H1 (cell line): Measurements from ENCODE around the gene MOSMO. TPM values are rescaled to one million over a fixed set of nuclear protein-coding genes. Genes with fewer than 3 reads are reported as not detected.

Experiments used
- CTCF ChIA-PET: fragments of 300-600 bp; sonication (Branson Sonifier 250); formaldehyde crosslinking; loops from one replicate; lab custom pipeline; 2021; ENCODE audit not compliant: partially characterized antibody; lab: Charles Lee
- POLR2A ChIA-PET: fragments of 300-600 bp; sonication (Branson Sonifier 250); formaldehyde crosslinking; loops from one replicate; lab custom pipeline; 2021; ENCODE audit warnings: inconsistent platforms; ENCODE audit not compliant: partially characterized antibody; lab: Charles Lee
- DNase-seq, 2 experiments: peaks; one replicate each; pipeline versions ENCODE4 v3.0.0 to v3.0.0-alpha.2; 2010 to 2022; ENCODE audit warnings: low spot score in 2 of 2, low read depth in 1 of 2, mixed read lengths in 1 of 2
- FAIRE-seq: peaks from 2 replicates; lab custom pipeline; 2011; peaks lifted over from hg19 to GRCh38; lab: Jason Lieb, UNC
- H2AFZ ChIP-seq: 2 replicates; pipeline ENCODE4 v1.8.1; 2012; ENCODE audit warnings: low read length, inconsistent platforms
- H2AK5ac ChIP-seq: 2 replicates; pipeline ENCODE4 v1.6.1; 2013; ENCODE audit warnings: low read depth, low read length
- H2BK120ac ChIP-seq: replicated peaks from 2 replicates; pipeline ENCODE3; 2013; ENCODE audit warnings: low read depth, low read length, inconsistent platforms
- H2BK12ac ChIP-seq: 2 replicates; pipeline ENCODE4 v1.6.1; 2013; ENCODE audit warnings: low read depth, low read length
- H2BK15ac ChIP-seq: 2 replicates; pipeline ENCODE4 v1.6.1; 2013; ENCODE audit warnings: low read length
- H2BK20ac ChIP-seq: 2 replicates; pipeline ENCODE4 v1.6.1; 2013; ENCODE audit warnings: low read length
- H2BK5ac ChIP-seq: 2 replicates; pipeline ENCODE4 v1.6.1; 2013; ENCODE audit warnings: low read depth, low read length
- H3K14ac ChIP-seq: 2 replicates; pipeline ENCODE4 v1.6.1; 2013; ENCODE audit warnings: inconsistent platforms; ENCODE audit not compliant: insufficient read length
- H3K18ac ChIP-seq: 2 replicates; pipeline ENCODE4 v1.6.1; 2013; ENCODE audit warnings: low read length; ENCODE audit errors: extremely low read depth
- H3K23ac ChIP-seq: 2 replicates; pipeline ENCODE4 v1.6.1; 2013; ENCODE audit warnings: inconsistent platforms; ENCODE audit not compliant: insufficient read length
- H3K23me2 ChIP-seq: 2 replicates; pipeline ENCODE4 v1.6.1; 2013; ENCODE audit warnings: low read depth, low read length
- H3K27ac ChIP-seq: 2 replicates; pipeline ENCODE4 v1.6.1; 2011; ENCODE audit warnings: low read depth, low read length, inconsistent platforms
- H3K27me3 ChIP-seq, 4 experiments: replicated peaks in 1 of 4; 1 replicate in 1 of 4; 2 replicates in 3 of 4; pipeline versions ENCODE4 v1.6.1 to v1.8.1; 2011 to 2013; ENCODE audit warnings: low read length in 3 of 4, mild to moderate bottlenecking in 3 of 4, inconsistent platforms in 2 of 4, mixed read lengths in 2 of 4, moderate library complexity in 1 of 4; ENCODE audit not compliant: control insufficient read depth in 3 of 4, insufficient read depth in 3 of 4; ENCODE audit errors: extremely low read depth in 1 of 4
- H3K36me3 ChIP-seq, 4 experiments: 2 replicates each; pipeline versions ENCODE4 v1.6.1 to v1.8.1; 2011 to 2013; ENCODE audit warnings: mild to moderate bottlenecking in 4 of 4, low read length in 3 of 4, moderate library complexity in 2 of 4, control low read depth in 1 of 4, inconsistent platforms in 1 of 4; ENCODE audit not compliant: insufficient read depth in 4 of 4, control insufficient read depth in 2 of 4
- H3K4ac ChIP-seq: replicated peaks from 2 replicates; pipeline ENCODE3; 2013; ENCODE audit warnings: low read length, low read depth, mixed read lengths, inconsistent platforms; ENCODE audit not compliant: insufficient read length
- H3K4me1 ChIP-seq, 4 experiments: replicated peaks in 1 of 4; 1 replicate in 1 of 4; 2 replicates in 3 of 4; pipeline versions ENCODE4 v1.6.1 to v1.8.1; 2011 to 2013; ENCODE audit warnings: low read length in 3 of 4, inconsistent platforms in 2 of 4, mixed read lengths in 1 of 4; ENCODE audit not compliant: insufficient read depth in 4 of 4, control insufficient read depth in 3 of 4
- H3K4me2 ChIP-seq, 2 experiments: 2 replicates each; pipeline versions ENCODE4 v1.6.1 to v1.8.1; 2011 to 2013; ENCODE audit warnings: low read depth in 2 of 2, low read length in 2 of 2, control low read depth in 1 of 2, inconsistent platforms in 1 of 2, mild to moderate bottlenecking in 1 of 2; ENCODE audit not compliant: insufficient read depth in 1 of 2
- H3K4me3 ChIP-seq, 4 experiments: fragments of 200-600, 300-600 bp in 1 of 4; sonication (generic), shearing (Covaris generic), sonication (Bioruptor Twin) in 1 of 4; 2 replicates each; pipeline versions ENCODE4 v1.5.1 to v1.8.1; 2011 to 2016; ENCODE audit warnings: low read length in 4 of 4, low read depth in 3 of 4, control low read depth in 2 of 4, inconsistent platforms in 2 of 4, mild to moderate bottlenecking in 2 of 4, mixed read lengths in 1 of 4, moderate library complexity in 1 of 4; ENCODE audit not compliant: insufficient read depth in 2 of 4; ENCODE audit errors: extremely low read depth in 1 of 4
- H3K56ac ChIP-seq: replicated peaks from 2 replicates; pipeline ENCODE3; 2013; ENCODE audit warnings: low read depth, mild to moderate bottlenecking, mixed read lengths, low read length, inconsistent platforms; ENCODE audit not compliant: insufficient read length
- H3K79me1 ChIP-seq: 2 replicates; pipeline ENCODE4 v1.6.1; 2013; ENCODE audit warnings: low read depth, low read length, control low read depth
- H3K79me2 ChIP-seq, 2 experiments: 2 replicates each; pipeline versions ENCODE4 v1.6.1 to v1.8.1; 2012 to 2013; ENCODE audit warnings: low read length in 2 of 2, mild to moderate bottlenecking in 2 of 2, inconsistent platforms in 1 of 2; ENCODE audit not compliant: insufficient read depth in 2 of 2, control insufficient read depth in 1 of 2
- H3K9ac ChIP-seq, 4 experiments: replicated peaks in 1 of 4; 1 replicate in 1 of 4; 2 replicates in 3 of 4; pipeline versions ENCODE4 v1.6.1 to v1.8.1; 2011 to 2013; ENCODE audit warnings: low read depth in 3 of 4, low read length in 3 of 4, control low read depth in 2 of 4, mild to moderate bottlenecking in 2 of 4, moderate library complexity in 2 of 4, inconsistent platforms in 1 of 4; ENCODE audit errors: extremely low read depth in 1 of 4
- H3K9me3 ChIP-seq, 2 experiments: 2 replicates each; pipeline versions ENCODE4 v1.6.1 to v1.8.1; 2012 to 2013; ENCODE audit warnings: mild to moderate bottlenecking in 2 of 2, moderate library complexity in 2 of 2, control low read depth in 1 of 2, inconsistent platforms in 1 of 2, low read depth in 1 of 2, low read length in 1 of 2, mixed read lengths in 1 of 2; ENCODE audit not compliant: insufficient read depth in 2 of 2
- H4K20me1 ChIP-seq, 2 experiments: replicated peaks in 1 of 2; 2 replicates each; pipeline versions ENCODE3 to v1.8.1; 2011 to 2013; ENCODE audit warnings: inconsistent platforms in 2 of 2, low read length in 2 of 2, mild to moderate bottlenecking in 1 of 2; ENCODE audit not compliant: insufficient read depth in 2 of 2, control insufficient read depth in 1 of 2
- H4K5ac ChIP-seq: 2 replicates; pipeline ENCODE4 v1.6.1; 2013; ENCODE audit warnings: low read length, low read depth, mixed read lengths, inconsistent platforms; ENCODE audit not compliant: insufficient read length
- H4K8ac ChIP-seq: 2 replicates; pipeline ENCODE4 v1.8.0; 2013; ENCODE audit warnings: mild to moderate bottlenecking, moderate library complexity, low read length, inconsistent platforms; ENCODE audit not compliant: insufficient read depth; ENCODE audit errors: extremely low read depth
- H4K91ac ChIP-seq: replicated peaks from 2 replicates; pipeline ENCODE3; 2013; ENCODE audit warnings: low read length, mixed read lengths, inconsistent platforms; ENCODE audit not compliant: insufficient read length
- CHD1 ChIP-seq: IDR thresholded peaks from 2 replicates; pipeline ENCODE4 v1.6.1; 2012; ENCODE audit warnings: low read depth, low read length, improper control_type of control experiment
- CREB1 ChIP-seq: IDR thresholded peaks from 2 replicates; pipeline ENCODE4 v1.6.1; 2012; ENCODE audit warnings: inconsistent platforms
- EGR1 ChIP-seq: IDR thresholded peaks from 2 replicates; pipeline ENCODE4 v1.6.1; 2011; ENCODE audit warnings: low read depth, low read length, borderline replicate concordance
- EP300 ChIP-seq, 2 experiments: IDR thresholded peaks; 1 replicate in 1 of 2; 2 replicates in 1 of 2; pipeline ENCODE4 v1.6.1; 2011 to 2012; ENCODE audit warnings: low read depth in 2 of 2, low read length in 2 of 2, mild to moderate bottlenecking in 2 of 2, borderline replicate concordance in 1 of 2, inconsistent platforms in 1 of 2, moderate library complexity in 1 of 2
- FOSL1 ChIP-seq: IDR thresholded peaks from 2 replicates; pipeline ENCODE4 v1.6.1; 2011; ENCODE audit warnings: mild to moderate bottlenecking, low read depth, low read length, moderate library complexity; ENCODE audit not compliant: insufficient read depth
- JUND ChIP-seq: IDR thresholded peaks from 2 replicates; pipeline ENCODE4 v1.6.1; 2011; ENCODE audit warnings: mild to moderate bottlenecking, improper control_type of control experiment, low read length
- NRF1 ChIP-seq: IDR thresholded peaks from 2 replicates; pipeline ENCODE4 v1.6.1; 2011; ENCODE audit warnings: mild to moderate bottlenecking, low read depth, low read length, improper control_type of control experiment
- RNF2 ChIP-seq: fragments of 200-900, 300-1000 bp; sonication (generic); IDR thresholded peaks from 2 replicates; pipeline ENCODE4 v1.7.1; 2016; ENCODE audit warnings: borderline replicate concordance, low read depth, mild to moderate bottlenecking, antibody characterized with exemption, low read length; ENCODE audit not compliant: poor library complexity, severe bottlenecking; ENCODE audit errors: missing control alignments
- SIRT6 ChIP-seq: IDR thresholded peaks from one replicate; pipeline ENCODE4 v1.7.1; 2012; ENCODE audit warnings: low read length, inconsistent platforms
- SRF ChIP-seq: IDR thresholded peaks from 2 replicates; pipeline ENCODE4 v1.6.1; 2011; ENCODE audit warnings: mild to moderate bottlenecking, low read depth, low read length, moderate library complexity
- TEAD4 ChIP-seq: IDR thresholded peaks from 2 replicates; pipeline ENCODE4 v1.6.1; 2012; ENCODE audit warnings: low read depth, low read length, inconsistent platforms, mixed read lengths
- WGBS, 2 experiments: shearing (Covaris generic) in 1 of 2; methylation state at CpG; one replicate each; pipeline versions ENCODE4 v1.1.6 to v1.1.7; 2013 to 2015; ENCODE audit warnings: low lambda C conversion rate in 2 of 2, mixed read lengths in 2 of 2, inconsistent platforms in 1 of 2, low coverage in 1 of 2, missing lambda C conversion rate in 1 of 2; ENCODE audit not compliant: insufficient replicate concordance in 2 of 2, insufficient coverage in 1 of 2, insufficient read length in 1 of 2; ENCODE audit errors: extremely low coverage in 1 of 2, missing lambda C conversion rate in 1 of 2; 5-methylcytosine and 5-hydroxymethylcytosine counted together
- polyA plus RNA-seq, 7 experiments: library from polyadenylated mRNA; depleted of rRNA in 3 of 7; stranded (reverse) in 5 of 7; unstranded in 2 of 7; fragments of >200 nt in 5 of 7; fragments of 200-250 nt in 2 of 7; gene quantifications; 1 replicate in 5 of 7; 2 replicates in 1 of 7; 4 replicates in 1 of 7; pipeline versions ENCODE4 v1.2.1 to v1.2.3, GENCODE V29; 2011 to 2013; ENCODE audit warnings: missing spikeins in 2 of 7, mixed read lengths in 2 of 7
- total RNA-seq: library from RNA; stranded (reverse); fragmentation: NEBNext Ultra II Directional; extraction: Animal tissue kit (Norgen Biotek cat#: 25700); gene quantifications from 2 replicates; pipeline ENCODE4 v1.2.1, GENCODE V29; 2021

Gene MOSMO
- total and polyA plus RNA-seq, 2 of the 8 experiments (the other 6 are each of a cell fraction or from before 2014, with no cell fraction given) = 8.6 to 14.8 TPM

DNA sequence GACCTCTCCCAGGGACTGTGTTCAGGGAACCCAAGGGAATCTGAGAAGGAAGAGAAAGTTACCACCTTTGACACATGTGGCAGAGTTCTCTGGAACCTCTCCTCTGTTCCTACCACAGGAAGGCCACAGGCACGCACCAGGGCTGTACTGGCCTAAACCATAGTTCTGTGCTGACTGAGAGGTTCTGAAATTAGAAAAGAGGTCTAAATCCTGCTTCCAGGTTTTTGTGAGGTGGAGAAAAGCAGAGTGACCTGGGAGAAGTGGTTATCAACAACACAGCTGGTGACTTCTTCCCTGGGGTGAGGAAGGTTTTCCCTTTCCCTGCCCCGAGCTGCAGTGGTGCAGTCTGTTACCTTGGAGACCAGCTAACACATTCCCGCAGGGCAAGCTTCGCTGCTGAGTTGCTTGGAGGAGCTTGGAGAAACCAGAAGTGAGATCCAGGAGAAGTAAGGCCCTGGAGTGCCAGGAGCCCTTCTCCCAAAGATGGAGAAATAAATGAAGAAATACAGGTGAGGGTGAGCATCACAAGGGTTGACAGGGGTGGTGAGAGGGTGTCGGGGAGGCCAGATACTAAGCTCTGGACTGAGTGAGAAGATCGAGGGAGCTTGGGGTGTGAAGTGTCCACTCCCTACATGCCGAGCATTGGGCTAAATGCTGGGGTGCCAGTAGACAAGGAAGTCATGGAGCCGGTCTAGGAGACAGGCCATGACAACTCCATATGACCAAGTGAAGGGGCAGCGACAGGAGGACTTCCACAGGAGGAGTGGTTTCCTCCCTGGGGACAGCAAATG lies 84.4 kb downstream of the MOSMO start, which contains the start of gene VWA3A:
VWA3A (plus strand) TSS at position 399 of the 791 bp plus-strand sequence; CDS start at position 496, 97 bp downstream.
- Histone ChIP-seq H3K27ac (peak within 1 kb of the TSS; percentile 60), H4K91ac (no peak within 1 kb of the TSS), H2BK120ac (no peak within 1 kb of the TSS), H3K4me3 (no peak within 1 kb of the TSS), H2BK12ac (no peak within 1 kb of the TSS; the same call in 1 of the 2 replicates), H3K23ac (no peak within 1 kb of the TSS), H2AK5ac (peak within 1 kb of the TSS; percentile 24; the same call in 1 of the 2 replicates), H3K56ac (no peak within 1 kb of the TSS), H2AFZ (peak within 1 kb of the TSS; percentile 89), H3K4ac (no peak within 1 kb of the TSS), H3K23me2 (0 out of 2 replicates have a peak, but pooled peaks cover 2% of the 10 kb centered on the region), H2BK15ac (no peak within 1 kb of the TSS), H3K79me2 (no peaks in the 10 kb centered on the region), H4K5ac (no peak within 1 kb of the TSS), H3K9ac (peak within 1 kb of the TSS in 3 of 4 experiments; percentile 21 to 58 (median 43); a peak in 4 of 7 replicates), H4K8ac (no peak within 1 kb of the TSS; the same call in 1 of the 2 replicates), H3K18ac (peak within 1 kb of the TSS; percentile 71), H3K4me1 (peaks cover 0 to 12% (median 3%) of the 10 kb centered on the region in 4 experiments; a peak in 6 of 7 replicates), H4K20me1 (no peaks in the 10 kb centered on the region), H3K4me2 (peak within 1 kb of the TSS; percentile 47 to 56), H2BK5ac (0 out of 2 replicates have a peak within 1 kb of the TSS, but pooled peaks have one; percentile 54), H3K36me3 (no peaks in the 10 kb centered on the region), H3K14ac (no peak within 1 kb of the TSS), H3K9me3 (no peaks in the 10 kb centered on the region), H2BK20ac (no peak within 1 kb of the TSS), H3K79me1 (no peaks in the 10 kb centered on the region), H3K27me3 (no peaks in the 10 kb centered on the region)
- DNase-seq (peak in 1 of 2 experiments; percentile 64), FAIRE-seq (peak; percentile 19)
- WGBS, 2 experiments = 61% methylated on average over 9 of the region's 9 CpGs; no CpG with 5 or more reads in 1 of the 2 experiments
- ChIA-PET POLR2A (no interaction called here), CTCF (interaction anchor here (0.6 to 6.1 kb wide), 12 partner anchors 9 to 1000 kb away, joined by 3 to 63 read pairs (median 4); no protein-coding TSS in a partner anchor)
- TF ChIP-seq SRF = no peak
- TF ChIP-seq TEAD4 = 0 out of 2 replicates have a peak, but pooled peaks have one; percentile 40
- TF ChIP-seq EP300 (IDR thresholded peaks at IDR 0.05; ENCODE audit: borderline replicate concordance in 1 of 2, low read depth in 2 of 2, low read length in 2 of 2) = peak in 1 of 2 experiments; percentile 95; a peak in 2 of 3 replicates
- no peak for TF ChIP-seq NRF1
- TF ChIP-seq JUND = peak; percentile 87
- TF ChIP-seq EGR1 = no peak
- no peak for TF ChIP-seq FOSL1
- no peak for TF ChIP-seq SIRT6
- no peak for TF ChIP-seq RNF2
- TF ChIP-seq CHD1 = peak; percentile 80
- no peak for TF ChIP-seq CREB1
